Activated CD4-positive, alpha-beta T cell treated with anti-CD3 and anti-CD28 coated beads, Interleukin-10, Interleukin-2, amounts not matched to agents 100 ng/mL and 50 ng/mL, durations not matched to agents 16 hours and 8 hours (primary cell): Measurements from ENCODE around the gene XRCC1.
"Not testable (repeated sequence)": the region's sequence is repeated elsewhere in the genome, so short reads cannot be mapped to it uniquely, and the experiment has no call there.

Source experiments
- DNase-seq: peaks from one replicate; pipeline ENCODE4 v3.0.0-alpha.2; 2020

Gene XRCC1

GRCh38 chr19:43540381-43540780 lies 34.9 kb downstream of the XRCC1 start:
- no peak for DNase-seq

- DNase-seq: no peak
Observed at GRCh38 chr19:43538922-43539321, 36.4 kb downstream of the XRCC1 start.

- peak; percentile 34 for DNase-seq
Observed at GRCh38 chr19:43534816-43535761, 40.2 kb downstream of the XRCC1 start.

- DNase-seq: no peak
Observed at GRCh38 chr19:43534305-43534815, 41.0 kb downstream of the XRCC1 start.

GRCh38 chr19:43533546-43534304 lies 41.6 kb downstream of the XRCC1 start:
- peak; percentile 99 for DNase-seq

- peak; percentile 90 for DNase-seq
Observed at GRCh38 chr19:43532962-43533545, 42.3 kb downstream of the XRCC1 start, which contains the start of gene ZNF575. Gene ZNF575 (plus strand): TSS chr19:43533188. CDS start chr19:43534423, 1,235 bp downstream.

GRCh38 chr19:43532571-43532961 lies 42.8 kb downstream of the XRCC1 start:
- DNase-seq: peak; percentile 71

- peak; percentile 25 for DNase-seq
Observed at GRCh38 chr19:43527860-43528622, 47.3 kb downstream of the XRCC1 start.

GRCh38 chr19:43526884-43527859 lies 48.2 kb downstream of the XRCC1 start, which contains the start of gene ETHE1:
Gene ETHE1 (minus strand): TSS chr19:43527201. CDS start chr19:43527177, 24 bp downstream.
- peak; percentile 87 for DNase-seq

- DNase-seq: peak; percentile 40
Observed at GRCh38 chr19:43525836-43526771, 49.2 kb downstream of the XRCC1 start.

GRCh38 chr19:43524922-43525835 lies 50.1 kb downstream of the XRCC1 start:
- DNase-seq: peak; percentile 57

- DNase-seq: not testable (repeated sequence)
Observed at GRCh38 chr19:43523696-43524095, 51.6 kb downstream of the XRCC1 start.

- DNase-seq: no peak
Observed at GRCh38 chr19:43522929-43523328, 52.4 kb downstream of the XRCC1 start.

GRCh38 chr19:43519436-43520088 lies 55.8 kb downstream of the XRCC1 start:
- peak; percentile 84 for DNase-seq

- DNase-seq: no peak
Observed at GRCh38 chr19:43518051-43518450, 57.3 kb downstream of the XRCC1 start.

GRCh38 chr19:43512399-43512798 lies 62.9 kb downstream of the XRCC1 start:
- not testable (repeated sequence) for DNase-seq

GRCh38 chr19:43511324-43511723 lies 64.0 kb downstream of the XRCC1 start:
- no peak for DNase-seq

- DNase-seq: no peak
Observed at GRCh38 chr19:43510713-43511112, 64.6 kb downstream of the XRCC1 start.
